AG08396 (cell line): ENCODE data around the gene GNG13.
"Not testable (repeated sequence)": the region's sequence is repeated elsewhere in the genome, so short reads cannot be mapped to it uniquely, and the experiment has no call there.

Experiments
- DNase-seq: peaks from one replicate; pipeline ENCODE4 v3.0.0; 2012; ENCODE audit warnings: low spot score, mixed read lengths

GNG13 gene, protein sequence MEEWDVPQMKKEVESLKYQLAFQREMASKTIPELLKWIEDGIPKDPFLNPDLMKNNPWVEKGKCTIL

DNA sequence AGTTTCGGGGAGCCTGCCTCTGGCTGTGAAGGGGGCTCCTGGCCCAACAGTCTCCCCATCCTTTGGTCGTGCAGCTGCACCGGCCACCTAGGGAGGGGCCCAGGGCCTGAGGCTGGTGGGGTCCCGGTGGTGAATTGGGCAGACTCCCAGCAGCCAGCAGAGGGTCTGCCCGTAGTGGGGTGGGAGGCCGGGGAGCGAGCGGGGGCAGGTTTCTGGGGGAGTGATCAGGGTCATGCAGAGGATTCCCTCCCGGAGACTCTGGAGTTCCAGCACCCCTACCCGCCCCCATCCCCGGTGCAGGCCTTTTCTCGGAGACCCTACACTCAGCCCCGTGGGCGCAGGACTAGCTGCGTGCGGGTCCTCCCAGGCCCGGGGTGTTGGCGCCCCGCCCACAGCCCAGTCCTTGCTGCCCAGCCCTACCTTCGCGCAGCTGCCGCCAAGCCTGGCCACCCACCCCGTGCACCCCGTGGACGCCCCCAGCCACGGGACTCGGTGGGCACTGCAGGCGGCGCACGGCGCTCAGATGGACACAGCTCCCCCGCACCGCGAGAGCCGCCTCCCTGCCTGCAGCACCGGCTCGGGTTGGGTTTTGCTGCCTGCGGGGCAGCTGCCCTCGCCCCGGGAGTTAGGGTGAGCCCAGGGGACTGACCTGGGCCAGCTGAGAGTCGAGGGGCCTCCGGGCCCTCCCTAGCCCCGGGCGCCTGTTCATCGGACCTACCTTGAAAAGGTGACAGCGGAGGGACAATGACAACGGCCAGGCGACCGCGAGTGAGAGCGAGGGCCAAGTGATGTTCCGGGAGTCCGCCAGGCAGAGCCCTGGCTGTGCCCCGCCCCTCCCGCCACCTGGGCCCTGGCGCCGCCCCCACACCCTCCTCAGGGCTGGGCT is at the start of gene GNG13:
GNG13 (minus strand) TSS at position 787 of the 886 bp plus-strand sequence. CDS start 1,657 bp downstream, outside the sequence.
- DNase-seq = no peak

DNA sequence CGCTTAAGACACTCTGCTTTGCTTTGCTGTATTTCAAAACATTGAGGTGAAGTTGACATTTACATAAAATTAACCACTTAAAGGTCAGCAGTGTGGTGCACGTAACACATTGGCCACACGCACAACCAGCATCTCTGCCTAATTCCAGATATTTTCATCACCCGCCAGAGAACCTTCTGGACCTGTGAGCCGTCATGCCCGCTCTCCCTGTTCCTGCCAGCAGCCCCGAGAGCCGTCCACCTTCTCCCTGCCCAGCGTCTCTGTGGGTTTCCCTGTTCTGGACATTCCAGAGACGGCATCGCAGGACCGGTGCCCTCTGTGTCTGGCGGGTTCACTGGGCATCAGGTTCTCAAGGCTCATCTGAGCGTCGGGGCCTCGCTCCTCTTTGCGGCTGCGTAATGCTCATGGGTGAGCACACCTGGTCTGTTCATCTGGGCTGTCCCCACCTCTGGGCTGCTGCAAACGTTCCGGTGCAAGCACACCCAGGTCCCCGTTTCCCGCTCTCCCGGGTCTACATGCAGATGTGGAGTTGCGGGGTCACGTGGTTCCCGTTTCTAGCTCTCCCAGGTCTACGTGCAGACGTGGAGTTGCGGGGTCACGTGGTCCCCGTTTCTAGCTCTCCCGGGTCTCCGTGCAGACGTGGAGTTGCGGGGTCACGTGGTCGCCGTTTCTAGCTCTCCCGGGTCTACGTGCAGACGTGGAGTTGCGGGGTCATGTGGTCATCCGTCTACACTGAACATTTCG is 48.1 kb upstream of the GNG13 start:
- no peak for DNase-seq

DNA sequence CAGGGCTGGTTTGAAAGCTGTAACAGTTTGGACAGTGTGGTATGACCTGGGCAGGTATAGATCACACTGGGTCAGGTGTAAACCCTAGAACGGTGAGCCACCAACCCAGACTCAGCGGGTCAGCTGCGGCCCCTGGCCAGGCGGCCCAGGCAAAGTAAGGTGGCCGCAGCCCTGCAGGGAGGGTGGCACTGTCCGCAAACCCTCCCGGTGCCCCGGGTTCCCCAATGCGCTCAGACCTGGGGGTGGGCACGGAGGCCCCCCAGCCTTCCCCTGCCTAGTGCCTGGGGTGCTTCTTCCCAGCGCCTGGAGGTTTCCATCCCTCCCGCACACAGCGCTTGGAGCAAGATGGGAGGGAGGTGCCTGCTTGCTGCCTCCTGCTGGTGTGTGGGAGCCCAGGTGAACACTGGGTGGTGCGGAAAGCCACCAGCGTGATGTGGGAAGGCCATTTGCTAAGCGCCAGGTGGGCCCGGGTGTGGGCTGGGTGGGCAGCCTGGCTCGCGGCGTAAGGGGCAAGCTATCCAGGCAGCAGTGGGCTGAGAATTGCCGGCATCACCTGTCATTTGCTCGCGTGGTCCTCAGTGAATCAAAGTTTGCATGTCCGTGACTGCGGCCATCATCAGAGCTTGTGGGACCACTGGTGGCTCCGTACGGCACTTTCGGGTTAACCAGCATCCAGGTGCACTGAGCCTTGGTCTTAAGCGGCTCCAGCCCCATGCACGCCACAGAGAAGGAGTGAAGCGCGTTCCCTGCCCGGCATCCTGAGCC is 47.3 kb upstream of the GNG13 start:
- no peak for DNase-seq

DNA sequence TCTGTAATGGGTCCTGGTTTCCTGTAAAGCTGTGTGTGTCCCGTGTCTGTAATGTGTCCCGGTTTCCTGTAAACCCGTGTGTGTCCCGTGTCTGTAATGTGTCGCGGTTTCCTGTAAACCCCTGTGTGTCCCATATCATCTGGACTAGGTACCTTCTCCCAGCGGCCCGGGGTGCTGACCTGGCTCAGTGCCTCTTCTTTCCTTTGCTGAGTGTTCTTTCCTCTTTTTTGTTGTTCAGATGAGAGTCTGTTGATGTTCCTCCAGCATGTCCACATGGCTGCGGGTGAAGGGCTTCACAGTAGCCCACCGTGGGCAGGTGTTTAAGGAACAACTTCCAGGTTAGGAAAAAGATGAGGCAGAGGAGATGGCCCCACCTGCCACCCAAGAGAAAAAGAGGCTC is 46.6 kb upstream of the GNG13 start:
- DNase-seq = no peak

DNA sequence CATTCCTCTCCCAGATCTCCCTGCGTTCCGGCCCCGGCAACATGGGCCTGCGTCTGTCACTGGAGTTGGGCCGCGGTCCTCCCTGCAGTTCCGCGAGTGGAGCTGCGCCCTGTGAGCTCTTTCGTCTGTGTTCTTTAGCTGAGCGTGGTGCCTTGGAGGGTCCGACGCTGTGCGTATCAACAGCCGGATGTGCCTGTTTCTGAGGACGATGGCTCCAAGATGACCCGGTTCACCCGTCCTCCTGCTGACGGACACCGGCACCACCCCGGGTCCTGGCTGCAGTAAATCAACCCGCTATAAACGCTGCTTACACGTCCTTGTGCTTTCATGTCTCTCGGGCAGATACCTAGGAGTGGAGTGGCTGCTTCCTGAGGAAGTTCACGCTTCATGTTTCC is 44.8 kb upstream of the GNG13 start:
- no peak for DNase-seq

DNA sequence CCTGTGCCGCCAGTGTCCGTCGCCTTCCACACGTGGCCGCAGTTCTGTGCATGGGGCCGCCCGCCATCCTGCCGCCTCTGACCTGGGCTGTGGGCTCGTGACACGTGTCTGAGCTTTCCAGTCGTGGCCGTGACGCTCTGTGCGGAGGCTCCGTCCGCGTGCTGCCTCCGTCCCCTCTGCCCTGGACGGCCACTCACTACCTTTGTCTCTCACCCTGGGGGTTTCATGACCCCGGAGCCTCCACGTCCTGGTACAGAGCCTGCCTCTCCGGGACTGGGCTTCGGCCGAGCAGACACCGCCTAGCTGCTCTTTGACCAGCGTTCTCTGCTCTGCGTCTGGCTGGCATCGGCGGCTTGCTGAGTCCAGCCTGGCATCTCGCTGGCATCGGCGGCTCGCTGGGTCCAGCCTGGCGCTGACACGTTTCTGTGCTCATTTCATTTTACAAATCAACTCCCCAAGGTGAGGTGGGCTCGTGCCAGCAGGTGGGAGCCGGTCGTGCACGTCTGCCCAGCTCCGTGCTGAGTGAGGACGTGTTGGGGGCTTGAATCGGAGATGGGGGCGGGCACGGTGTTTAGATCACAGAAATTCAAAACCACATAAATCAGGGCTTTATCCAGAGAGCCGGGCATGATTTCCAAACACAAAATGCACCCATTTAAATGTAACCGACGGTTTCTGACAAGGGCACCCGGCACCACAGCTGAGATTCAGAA is 44.3 kb upstream of the GNG13 start:
- no peak for DNase-seq

DNA sequence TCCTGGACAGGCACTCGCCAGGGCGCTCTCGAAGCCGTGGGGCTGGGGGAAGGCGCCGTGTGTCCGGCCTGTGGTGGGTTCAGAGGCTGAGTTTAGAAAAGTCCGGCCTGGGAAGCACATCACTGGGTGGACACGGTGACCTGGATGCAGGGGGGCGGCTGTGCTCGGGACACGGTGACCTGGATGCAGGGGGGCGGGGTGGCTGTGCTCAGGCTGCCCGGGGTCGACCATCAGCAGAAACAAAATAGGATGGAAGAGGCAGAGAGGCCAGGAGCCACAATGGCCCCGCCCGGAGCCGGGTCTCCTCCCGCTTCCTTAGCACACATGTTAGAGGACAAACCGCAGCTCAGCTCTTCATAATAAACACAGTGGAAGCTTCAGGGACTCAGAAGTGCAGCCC is 43.2 kb upstream of the GNG13 start:
- no peak for DNase-seq

DNA sequence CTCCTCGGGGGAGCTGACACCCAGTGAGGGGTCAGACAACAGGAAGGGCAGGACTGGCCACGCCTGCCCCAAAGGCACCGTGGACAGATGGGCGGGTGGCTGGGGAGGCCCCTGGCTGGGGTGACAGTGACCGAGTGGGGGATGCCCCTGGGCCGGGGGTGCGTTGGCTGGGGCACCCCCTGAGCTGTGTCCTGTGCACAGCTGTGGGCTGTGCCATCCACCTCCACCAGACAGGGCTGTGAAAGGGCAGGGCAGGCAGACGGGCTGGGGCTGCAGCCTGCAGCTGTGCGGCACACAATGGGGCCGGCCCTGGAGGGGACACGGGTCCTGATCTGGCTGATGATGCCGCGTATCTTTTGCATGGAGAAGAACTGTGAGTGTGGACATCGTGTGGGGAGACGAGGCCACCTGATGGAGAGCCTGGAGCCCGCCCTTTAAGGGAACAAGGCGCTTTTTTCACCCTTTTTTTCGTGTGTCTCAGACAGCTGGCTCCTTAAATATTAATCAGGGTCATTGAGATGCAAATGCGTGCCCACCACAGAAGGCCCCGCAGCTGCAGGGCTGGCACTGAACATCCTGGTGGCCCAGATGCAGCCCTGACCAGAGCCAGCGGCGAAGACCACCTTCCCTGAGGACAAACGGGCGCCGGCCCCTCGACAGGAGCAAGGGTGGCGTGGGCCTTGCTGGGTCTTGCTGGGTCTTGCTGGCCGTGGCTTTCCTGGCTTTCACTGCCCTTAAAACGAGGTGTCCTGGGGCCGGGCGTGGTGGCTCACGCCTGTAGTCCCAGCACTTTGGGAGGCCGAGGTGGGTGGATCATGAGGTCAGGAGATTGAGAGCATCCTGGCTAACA is 42.4 kb upstream of the GNG13 start:
- no peak for DNase-seq

DNA sequence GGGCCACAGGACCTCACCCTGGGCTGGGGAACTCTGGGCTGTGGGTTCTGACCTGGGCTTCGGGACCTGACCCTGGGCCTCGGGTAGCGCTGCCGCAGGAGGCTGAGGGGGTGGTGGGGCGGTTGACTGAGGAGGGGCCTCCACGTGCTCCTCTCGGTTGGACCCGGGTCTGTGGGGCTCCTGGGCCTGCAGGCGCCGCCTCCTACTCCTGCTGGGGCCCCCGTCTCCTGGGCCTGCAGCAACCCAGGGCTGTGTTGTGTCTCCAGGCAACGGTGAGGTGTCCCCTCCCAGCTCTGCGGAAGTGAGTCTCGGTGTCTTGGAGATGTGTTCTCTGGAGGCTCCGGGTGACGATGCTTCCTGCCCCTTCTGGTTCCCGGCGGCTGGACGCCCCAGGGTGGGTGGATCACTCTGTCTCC is 41.5 kb upstream of the GNG13 start:
- DNase-seq = no peak

DNA sequence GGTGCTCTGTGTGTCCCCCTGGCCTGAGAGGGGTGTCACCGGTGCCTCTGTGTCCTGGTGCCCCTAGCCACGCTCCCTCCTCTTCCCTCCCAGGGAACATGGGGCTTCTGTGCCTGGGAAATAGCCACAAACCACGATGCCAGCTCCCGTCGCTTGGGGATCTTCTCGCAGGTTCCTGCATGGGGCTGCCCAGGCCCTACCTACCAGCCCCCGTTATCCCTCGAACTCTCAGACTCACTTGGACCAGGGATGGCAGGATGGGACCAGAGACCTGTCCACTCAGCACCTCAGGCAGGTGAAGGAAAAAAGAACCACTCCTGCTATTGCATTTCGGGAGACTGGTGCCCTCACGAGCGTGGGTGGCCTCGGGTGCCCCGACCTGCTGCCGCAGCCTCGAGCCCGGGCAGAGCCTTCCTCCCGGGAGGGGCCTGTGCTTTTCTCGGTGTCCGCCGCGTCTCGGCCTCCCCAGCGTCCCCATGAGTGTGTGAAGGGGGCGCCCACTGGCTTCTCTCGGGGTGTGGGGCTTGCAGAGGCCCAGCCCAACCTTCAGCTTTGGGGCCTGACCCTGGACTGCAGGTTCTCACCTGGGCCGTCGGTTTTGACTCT is 41.0 kb upstream of the GNG13 start:
- no peak for DNase-seq

DNA sequence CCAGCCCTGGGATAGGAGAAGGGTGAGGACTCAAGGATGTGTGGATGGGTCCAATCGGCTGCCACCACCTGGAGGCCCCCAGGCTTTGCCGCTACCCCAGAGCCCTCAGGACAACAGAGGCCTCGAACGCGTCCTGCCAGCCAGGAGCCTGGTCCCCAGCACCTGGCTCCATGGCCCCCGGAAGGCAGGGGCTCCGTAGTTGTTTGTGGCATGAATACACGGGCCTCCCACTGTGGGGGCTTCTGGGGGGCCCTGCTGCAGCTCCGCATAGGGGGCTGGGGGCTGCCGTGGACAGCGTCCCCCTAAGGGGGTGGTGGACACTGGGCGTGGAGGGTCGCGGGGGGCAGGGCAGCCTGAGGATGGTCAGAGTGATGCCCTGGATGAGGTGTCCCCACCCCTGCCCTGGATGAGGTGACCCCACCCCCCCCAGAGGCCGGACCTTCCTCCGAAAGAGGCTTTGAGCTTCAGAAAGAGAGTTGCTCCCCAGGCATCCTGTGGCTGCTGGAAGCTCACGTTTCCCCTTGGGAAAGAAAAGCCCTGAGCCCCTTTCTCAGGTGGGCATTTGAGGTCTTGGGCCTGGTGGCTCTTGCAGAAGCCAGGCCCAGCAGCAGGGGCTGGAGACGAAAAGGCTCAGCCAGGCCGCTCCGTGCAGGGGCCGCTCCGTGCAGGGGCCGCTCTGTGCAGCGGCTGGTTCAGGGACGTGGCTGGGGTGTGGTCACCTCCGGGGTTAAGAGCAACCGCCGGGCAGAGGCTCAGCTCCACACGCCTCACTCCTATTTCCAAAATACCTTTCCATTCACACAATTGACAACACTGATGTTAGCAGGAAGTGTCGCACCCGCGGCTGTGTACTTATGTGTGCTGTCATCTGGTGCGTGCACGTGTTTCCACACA is 40.3 kb upstream of the GNG13 start:
- no peak for DNase-seq

DNA sequence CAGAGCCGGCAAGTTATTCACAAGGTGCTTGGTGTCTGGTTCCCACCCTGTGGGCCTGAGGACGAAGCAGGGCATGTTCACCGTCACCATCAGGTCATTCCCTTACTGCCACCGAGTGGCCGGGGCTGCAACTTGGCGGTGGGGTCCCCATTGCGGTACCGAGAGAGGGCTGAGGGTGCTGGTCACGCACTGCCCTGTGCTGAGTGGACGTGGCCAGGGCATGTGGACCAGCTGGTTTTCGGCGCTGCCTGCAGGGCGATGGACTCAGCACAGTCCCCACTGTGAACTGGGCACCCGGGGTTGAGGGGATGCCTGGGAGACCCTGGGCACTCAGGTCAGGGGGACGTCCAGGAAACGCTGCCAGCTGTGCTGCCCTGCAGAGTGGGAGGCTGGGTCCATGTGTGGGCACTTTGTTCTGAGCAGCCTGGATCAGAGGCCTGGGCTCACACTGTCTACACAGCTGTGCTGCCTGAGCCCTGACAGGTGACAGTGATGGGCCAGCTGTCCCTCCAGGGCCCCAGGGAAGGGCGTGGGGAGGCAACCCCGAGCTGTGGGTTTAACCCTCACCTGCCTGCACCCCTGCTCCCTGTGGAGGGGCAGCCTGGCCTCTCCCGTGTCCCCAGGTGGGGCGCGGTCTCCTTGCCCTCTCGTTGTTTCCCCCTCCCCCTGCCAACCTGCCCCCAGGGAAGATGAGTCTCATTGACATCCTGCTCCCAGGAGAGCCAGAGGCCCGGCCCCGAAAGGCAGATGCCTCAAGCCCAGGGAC is 39.3 kb upstream of the GNG13 start:
- no peak for DNase-seq

DNA sequence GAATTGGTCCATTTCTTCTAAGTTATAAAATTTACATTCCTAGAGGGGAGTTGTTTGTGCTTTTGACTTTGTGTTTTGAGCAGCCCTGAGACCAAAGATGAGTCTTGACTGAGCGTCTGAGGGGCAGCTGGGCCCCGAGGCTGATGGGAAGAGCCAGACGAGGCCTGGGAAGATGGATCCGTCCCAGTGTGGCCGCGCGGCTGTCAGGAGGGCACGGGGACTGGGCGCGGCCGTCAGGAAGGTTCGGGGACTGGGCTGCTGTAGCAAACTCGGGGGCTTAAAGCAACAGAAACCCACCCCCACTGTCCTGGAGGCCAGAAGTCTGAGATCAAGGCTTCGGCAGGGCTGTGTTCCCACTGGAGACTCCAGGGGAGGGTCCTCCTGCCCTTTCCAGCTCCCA is 38.2 kb upstream of the GNG13 start:
- DNase-seq = no peak

DNA sequence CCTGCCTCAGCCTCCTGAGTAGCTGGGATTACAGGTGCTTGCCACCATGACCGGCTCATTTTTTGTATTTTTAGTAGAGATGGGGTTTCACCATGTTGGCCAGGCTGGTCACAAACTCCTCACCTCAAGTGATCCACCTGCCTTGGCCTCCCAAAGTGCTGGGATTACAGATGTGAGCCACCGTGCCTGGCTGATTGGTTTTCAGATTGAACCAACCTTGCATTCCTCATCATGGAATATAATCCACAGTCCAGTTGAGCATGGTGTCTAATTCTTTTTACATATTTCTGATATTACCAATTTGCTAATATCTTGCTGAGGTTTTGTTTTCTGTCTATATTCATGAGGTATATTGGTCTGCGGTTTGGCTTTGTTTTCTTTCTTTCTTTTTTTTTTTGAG is 36.3 kb upstream of the GNG13 start:
- DNase-seq = not testable (repeated sequence)

DNA sequence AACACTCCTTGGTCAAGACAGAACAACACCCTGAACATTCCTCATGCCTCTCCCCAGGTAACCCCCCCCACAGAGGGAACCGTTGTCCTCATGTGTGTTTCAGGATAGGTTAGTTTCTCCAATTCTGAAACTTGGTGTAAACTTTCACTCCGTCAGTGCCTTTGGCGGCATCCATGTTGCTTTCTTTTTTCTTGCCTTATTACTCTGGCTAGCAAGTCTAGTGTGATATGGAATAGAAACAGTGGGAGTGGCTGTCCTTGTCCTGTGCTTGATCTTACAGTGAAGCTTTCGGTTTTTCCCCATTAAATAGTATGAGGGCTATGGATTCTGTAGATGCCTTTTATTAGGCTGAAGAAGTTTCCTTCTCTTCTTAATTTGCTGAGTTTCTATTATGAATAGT is 35.7 kb upstream of the GNG13 start:
- no peak for DNase-seq

DNA sequence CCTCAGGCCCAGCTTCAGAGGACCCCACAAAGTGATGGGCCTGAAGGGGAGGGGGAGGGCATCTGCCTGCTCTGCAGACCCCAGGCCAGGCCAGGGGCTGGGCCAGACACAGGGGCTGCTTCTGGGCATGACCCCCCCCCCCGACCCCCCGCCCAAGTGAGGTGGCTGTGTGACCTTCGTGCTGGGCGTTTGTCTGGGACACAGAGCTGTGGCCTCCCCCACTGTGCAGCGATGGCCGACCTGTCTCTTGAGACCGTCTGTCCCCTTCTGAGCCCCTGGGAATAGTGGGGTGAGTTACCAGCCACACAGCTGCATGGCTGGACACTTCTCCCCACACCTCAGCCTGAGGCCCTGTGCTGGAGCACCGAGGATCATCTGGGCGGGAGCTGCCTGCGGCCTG is 34.8 kb upstream of the GNG13 start:
- DNase-seq = no peak

DNA sequence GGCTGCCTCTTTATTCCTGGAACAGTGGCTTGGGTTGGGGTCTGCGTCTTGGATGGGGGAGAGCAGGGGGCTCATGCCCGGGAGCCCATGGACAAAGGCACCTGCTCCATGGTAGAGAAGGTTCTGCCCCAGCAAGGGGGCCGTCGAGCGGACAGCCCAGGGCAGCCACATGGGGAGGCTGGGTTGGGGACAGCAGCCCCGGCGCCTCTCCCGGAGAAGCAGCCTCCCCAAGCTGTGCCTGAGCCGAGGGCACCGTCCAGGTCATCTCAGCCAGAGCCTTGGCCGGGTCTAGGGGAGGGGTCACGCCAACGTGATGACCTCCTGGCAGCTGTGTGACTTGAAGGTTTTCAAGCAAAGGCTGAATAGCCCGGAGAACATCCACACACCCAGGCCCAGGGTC is 32.9 kb upstream of the GNG13 start:
- no peak for DNase-seq

DNA sequence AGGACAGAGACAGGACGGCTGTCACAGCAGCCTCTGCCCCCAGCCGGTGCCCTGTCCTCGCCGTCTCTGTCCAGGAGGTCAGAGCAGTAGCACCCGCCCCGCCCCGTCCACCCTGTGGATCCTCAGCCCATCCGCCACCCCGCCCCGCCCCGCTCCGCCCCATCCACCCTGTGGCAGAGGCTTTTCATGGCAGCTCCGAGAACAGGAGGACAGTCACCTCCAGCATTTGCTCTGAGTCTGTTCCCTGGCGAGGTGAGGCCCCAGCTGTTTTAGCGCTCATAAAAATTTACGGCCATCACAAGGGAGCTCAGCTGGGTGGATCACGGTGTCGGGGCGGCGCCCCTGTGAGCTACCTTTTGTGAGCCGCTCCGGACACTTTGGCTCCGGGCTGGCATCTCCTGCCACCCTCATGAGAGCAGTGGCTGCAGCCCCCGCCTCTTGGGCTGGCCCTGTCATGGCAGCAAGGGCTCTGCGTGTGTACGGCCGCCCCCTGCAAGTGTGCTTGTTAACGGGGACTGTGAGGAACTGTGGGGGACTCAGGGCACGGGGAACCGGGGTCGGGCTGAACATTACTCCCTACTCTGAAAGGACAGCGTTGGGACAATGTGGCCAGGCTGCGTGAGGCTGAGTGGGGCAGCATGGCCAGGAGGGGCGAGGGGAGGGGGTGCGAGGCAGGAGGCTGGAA is 32.3 kb upstream of the GNG13 start:
- DNase-seq = no peak
